Astrocyte (in vitro differentiated cells and primary cell): Measurements from ENCODE around the gene STK32A. TPM values are rescaled to one million over a fixed set of nuclear protein-coding genes. Genes with fewer than 3 reads are reported as not detected.
A peak's percentile ranks its signal among the peaks of the same experiment; 100 is the strongest.

Source experiments
- DNase-seq: peaks from one replicate; pipeline ENCODE4 v3.0.0-alpha.2; 2010; ENCODE audit warnings: low read depth
- FAIRE-seq: peaks from 2 replicates; lab custom pipeline; 2011; peaks lifted over from hg19 to GRCh38; lab: Jason Lieb, UNC
- H2AFZ ChIP-seq: 2 replicates; pipeline ENCODE4 v1.6.0; 2012; ENCODE audit warnings: low read depth, low read length, inconsistent platforms
- H3K27ac ChIP-seq: 2 replicates; pipeline ENCODE4 v1.5.1; 2011; ENCODE audit warnings: low read depth, low read length, inconsistent platforms
- H3K27me3 ChIP-seq: 2 replicates; pipeline ENCODE4 v1.6.0; 2011; ENCODE audit warnings: low read length, inconsistent platforms; ENCODE audit not compliant: insufficient read depth
- H3K36me3 ChIP-seq: 2 replicates; pipeline ENCODE4 v1.5.1; 2011; ENCODE audit warnings: low read length, inconsistent platforms; ENCODE audit not compliant: insufficient read depth
- H3K4me1 ChIP-seq: 2 replicates; pipeline ENCODE4 v1.5.1; 2011; ENCODE audit warnings: low read length, inconsistent platforms; ENCODE audit not compliant: insufficient read depth
- H3K4me2 ChIP-seq: 2 replicates; pipeline ENCODE4 v1.6.0; 2012; ENCODE audit warnings: low read length, inconsistent platforms
- H3K4me3 ChIP-seq: 2 replicates; pipeline ENCODE4 v1.5.1; 2011; ENCODE audit warnings: low read depth, mild to moderate bottlenecking, low read length, inconsistent platforms; ENCODE audit not compliant: insufficient read depth
- H3K79me2 ChIP-seq: 2 replicates; pipeline ENCODE4 v1.6.0; 2012; ENCODE audit warnings: mild to moderate bottlenecking, low read length, inconsistent platforms; ENCODE audit not compliant: insufficient read depth
- H3K9ac ChIP-seq: 2 replicates; pipeline ENCODE4 v1.6.0; 2012; ENCODE audit warnings: mild to moderate bottlenecking, low read length, inconsistent platforms
- H3K9me3 ChIP-seq: 2 replicates; pipeline ENCODE4 v1.5.1; 2012; ENCODE audit warnings: low read depth, mild to moderate bottlenecking, low read length, inconsistent platforms; ENCODE audit not compliant: insufficient read depth
- H4K20me1 ChIP-seq: 2 replicates; pipeline ENCODE4 v1.6.0; 2012; ENCODE audit warnings: low read length, inconsistent platforms; ENCODE audit not compliant: insufficient read depth
- H3K27ac Mint-ChIP-seq: one replicate; pipeline ENCODE4 v1.8.0; 2021; ENCODE audit warnings: mild to moderate bottlenecking, mixed read lengths; ENCODE audit not compliant: unreplicated experiment
- H3K27me3 Mint-ChIP-seq: one replicate; pipeline ENCODE4 v1.8.0; 2021; ENCODE audit warnings: low read depth, mixed read lengths; ENCODE audit not compliant: unreplicated experiment
- H3K36me3 Mint-ChIP-seq: one replicate; pipeline ENCODE4 v1.8.0; 2021; ENCODE audit warnings: low read depth, mixed read lengths; ENCODE audit not compliant: unreplicated experiment
- H3K4me1 Mint-ChIP-seq: one replicate; pipeline ENCODE4 v1.8.0; 2021; ENCODE audit warnings: low read depth, mixed read lengths; ENCODE audit not compliant: unreplicated experiment
- H3K4me3 Mint-ChIP-seq: one replicate; pipeline ENCODE4 v1.8.0; 2021; ENCODE audit warnings: mild to moderate bottlenecking, moderate library complexity, mixed read lengths; ENCODE audit not compliant: unreplicated experiment
- H3K9me3 Mint-ChIP-seq: one replicate; pipeline ENCODE4 v1.8.0; 2021; ENCODE audit warnings: mild to moderate bottlenecking, mixed read lengths; ENCODE audit not compliant: unreplicated experiment
- EZH2 ChIP-seq: IDR thresholded peaks from 2 replicates; pipeline ENCODE4 v1.6.1; 2012; ENCODE audit warnings: mild to moderate bottlenecking, low read length, inconsistent platforms; ENCODE audit not compliant: insufficient read depth
- total RNA-seq: library from RNA; stranded (reverse); gene quantifications from 2 replicates; pipeline ENCODE4 v1.2.1, GENCODE V29; 2021
- TF ChIP-seq, protein P1 (sequence below): IDR thresholded peaks from 2 replicates; pipeline ENCODE4 v1.5.1; 2011; ENCODE audit warnings: low read depth, mild to moderate bottlenecking, inconsistent platforms, low read length, moderate library complexity; ENCODE audit not compliant: insufficient read depth

Gene STK32A
- total RNA-seq, 1 donor from 2014 or later, result 0.25 TPM

GRCh38 chr5:147432323-147432722 lies 197.5 kb downstream of the STK32A start:
- H3K27ac Mint-ChIP-seq, result peak overlapping the region; percentile 49
- no peak overlapping the region for H3K4me3 Mint-ChIP-seq
- Histone ChIP-seq H2AFZ (no peak overlapping the region), H3K36me3 (peaks cover 3% of the 10 kb centered on the region), H4K20me1 (peaks cover 93% of the 10 kb centered on the region), H3K79me2 (peaks cover 96% of the 10 kb centered on the region), H3K27ac (no peak overlapping the region), H3K4me3 (no peak overlapping the region), H3K4me1 (peaks cover 18% of the 10 kb centered on the region), H3K9ac (no peak overlapping the region), H3K27me3 (no peaks in the 10 kb centered on the region), H3K9me3 (no peaks in the 10 kb centered on the region), H3K4me2 (no peak overlapping the region)
- DNase-seq (no peak), FAIRE-seq (no peak)
- no peaks in the 10 kb centered on the region for H3K9me3 Mint-ChIP-seq
- peaks cover 1% of the 10 kb centered on the region for H3K36me3 Mint-ChIP-seq
- no peaks in the 10 kb centered on the region for H3K27me3 Mint-ChIP-seq
- TF ChIP-seq, protein P1, sequence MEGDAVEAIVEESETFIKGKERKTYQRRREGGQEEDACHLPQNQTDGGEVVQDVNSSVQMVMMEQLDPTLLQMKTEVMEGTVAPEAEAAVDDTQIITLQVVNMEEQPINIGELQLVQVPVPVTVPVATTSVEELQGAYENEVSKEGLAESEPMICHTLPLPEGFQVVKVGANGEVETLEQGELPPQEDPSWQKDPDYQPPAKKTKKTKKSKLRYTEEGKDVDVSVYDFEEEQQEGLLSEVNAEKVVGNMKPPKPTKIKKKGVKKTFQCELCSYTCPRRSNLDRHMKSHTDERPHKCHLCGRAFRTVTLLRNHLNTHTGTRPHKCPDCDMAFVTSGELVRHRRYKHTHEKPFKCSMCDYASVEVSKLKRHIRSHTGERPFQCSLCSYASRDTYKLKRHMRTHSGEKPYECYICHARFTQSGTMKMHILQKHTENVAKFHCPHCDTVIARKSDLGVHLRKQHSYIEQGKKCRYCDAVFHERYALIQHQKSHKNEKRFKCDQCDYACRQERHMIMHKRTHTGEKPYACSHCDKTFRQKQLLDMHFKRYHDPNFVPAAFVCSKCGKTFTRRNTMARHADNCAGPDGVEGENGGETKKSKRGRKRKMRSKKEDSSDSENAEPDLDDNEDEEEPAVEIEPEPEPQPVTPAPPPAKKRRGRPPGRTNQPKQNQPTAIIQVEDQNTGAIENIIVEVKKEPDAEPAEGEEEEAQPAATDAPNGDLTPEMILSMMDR, result no peak
- TF ChIP-seq EZH2, result no peak
- H3K4me1 Mint-ChIP-seq, result peaks cover 66% of the 10 kb centered on the region

- no peak for FAIRE-seq
These were observed 199.2 kb downstream of the STK32A start for GRCh38 chr5:147434049-147434448.

GRCh38 chr5:147436596-147436995 lies 201.8 kb downstream of the STK32A start:
- TF ChIP-seq, protein P1, result no peak
- TF ChIP-seq EZH2, result no peak
- Mint-ChIP-seq H3K27ac (peak overlapping the region; percentile 87), H3K36me3 (peaks cover 12% of the 10 kb centered on the region), H3K27me3 (no peaks in the 10 kb centered on the region), H3K4me1 (peaks cover 68% of the 10 kb centered on the region), H3K9me3 (no peaks in the 10 kb centered on the region), H3K4me3 (no peak overlapping the region)
- Histone ChIP-seq H3K27me3 (no peaks in the 10 kb centered on the region), H4K20me1 (peaks cover 92% of the 10 kb centered on the region), H3K9ac (no peak overlapping the region), H3K36me3 (peaks cover 3% of the 10 kb centered on the region), H3K9me3 (no peaks in the 10 kb centered on the region), H3K27ac (peak overlapping the region; percentile 56), H2AFZ (no peak overlapping the region), H3K4me3 (no peak overlapping the region), H3K4me2 (no peak overlapping the region), H3K79me2 (peaks cover 95% of the 10 kb centered on the region), H3K4me1 (peaks cover 24% of the 10 kb centered on the region)
- no peak for FAIRE-seq
- no peak for DNase-seq

More at GRCh38 chr5:147434049-147434448, 199.2 kb downstream of the STK32A start:
- Histone ChIP-seq H3K27ac (no peak overlapping the region), H3K4me2 (no peak overlapping the region), H3K27me3 (no peaks in the 10 kb centered on the region), H3K36me3 (peaks cover 3% of the 10 kb centered on the region), H3K79me2 (peaks cover 97% of the 10 kb centered on the region), H3K9me3 (no peaks in the 10 kb centered on the region), H3K4me1 (peaks cover 19% of the 10 kb centered on the region), H3K9ac (no peak overlapping the region), H4K20me1 (peaks cover 93% of the 10 kb centered on the region), H3K4me3 (no peak overlapping the region), H2AFZ (no peak overlapping the region)
- Mint-ChIP-seq H3K36me3 (peaks cover 6% of the 10 kb centered on the region), H3K4me1 (peaks cover 72% of the 10 kb centered on the region), H3K27ac (no peak overlapping the region), H3K27me3 (no peaks in the 10 kb centered on the region), H3K9me3 (no peaks in the 10 kb centered on the region), H3K4me3 (no peak overlapping the region)
- no peak for TF ChIP-seq EZH2
- TF ChIP-seq, protein P1, result no peak
- DNase-seq, result no peak
